Tibial nerve (tissue), 4 donors: Measurements from ENCODE around the gene CCDC60.

Source experiments
- CTCF ChIP-seq, 5 experiments: fragments of 200-600 bp in 3 of 5; fragments of 450-650 bp in 2 of 5; sonication (generic) in 3 of 5; IDR thresholded peaks; one replicate each; pipeline ENCODE4 v1.5.1; 2016 to 2019; ENCODE audit warnings: antibody characterized with exemption in 5 of 5, mild to moderate bottlenecking in 3 of 5, moderate library complexity in 2 of 5
- EP300 ChIP-seq, 2 donors: sonication (generic); formaldehyde crosslinking; IDR thresholded peaks; one replicate each; pipeline ENCODE4 v1.6.1; 2017; ENCODE audit warnings: antibody characterized with exemption in 2 of 2, mild to moderate bottlenecking in 1 of 2
- POLR2A ChIP-seq, 2 donors: fragments of 450-650 bp; IDR thresholded peaks; one replicate each; pipeline ENCODE4 v1.6.1; 2017; ENCODE audit warnings: antibody characterized with exemption in 2 of 2, mild to moderate bottlenecking in 2 of 2, moderate library complexity in 2 of 2

- TF ChIP-seq CTCF (IDR thresholded peaks at IDR 0.05) (no peak), POLR2A (IDR thresholded peaks at IDR 0.05) (no peak), EP300 (IDR thresholded peaks at IDR 0.05) (no peak)
Measured at GRCh38 chr12:119574255-119574654, 239.7 kb downstream of the CCDC60 start.
